Heart left ventricle (tissue), 13 donors: ENCODE measurements around the gene PTBP3.
"Not testable (repeated sequence)": the region's sequence is repeated elsewhere in the genome, so short reads cannot be mapped to it uniquely, and the experiment has no call there.

Experiments used
- POLR2A ChIP-seq, 2 donors: fragments of 450-650 bp; IDR thresholded peaks; one replicate each; pipeline ENCODE4 v1.6.1; 2017; ENCODE audit warnings: antibody characterized with exemption in 2 of 2, mild to moderate bottlenecking in 2 of 2, moderate library complexity in 2 of 2
- TF ChIP-seq, protein P1 (sequence below), 12 donors: fragments of 200-600 bp; sonication (generic) in 4 of 12; IDR thresholded peaks; one replicate each; pipeline versions ENCODE4 v1.5.0 to v1.8.0; 2018 to 2022; ENCODE audit warnings: antibody characterized with exemption in 12 of 12, mild to moderate bottlenecking in 5 of 12
- donor health status: ischemic (EF 13 %, LVEDD 7.1; RV severe dilation, severe dysfunction).
- donor health status: DM: no; HTN: yes; CAD: no.
- donor health status: DM: no; HTN: no; CAD: no.
- donor health status: ischemic (EF 25% LVEDD 6.9; RV normal size, moderate dysfunction).
- donor health status: ischemic (EF 25% LVEDD 5.7; RV mildly dilated, moderate dysfunction).
- donor health status: ischemic (EF 35%, LVEDD 5.7; RV mildly dilated, moderate dysfunction).
- donor health status: nonischemic (EF 11% LVEDD 7.7; RV severe dilation, severe dysfunction).
- donor health status: DM: yes; HTN: yes; CAD: no.
- donor health status: PGD.
- donor health status: ischemic (EF 29% LVEDD 5.4; RV normal size, mild dysfunction).
- donor health status: nonischemic (EF 23%, LVEDD 6.1; RV moderate dilation, normal function).

DNA sequence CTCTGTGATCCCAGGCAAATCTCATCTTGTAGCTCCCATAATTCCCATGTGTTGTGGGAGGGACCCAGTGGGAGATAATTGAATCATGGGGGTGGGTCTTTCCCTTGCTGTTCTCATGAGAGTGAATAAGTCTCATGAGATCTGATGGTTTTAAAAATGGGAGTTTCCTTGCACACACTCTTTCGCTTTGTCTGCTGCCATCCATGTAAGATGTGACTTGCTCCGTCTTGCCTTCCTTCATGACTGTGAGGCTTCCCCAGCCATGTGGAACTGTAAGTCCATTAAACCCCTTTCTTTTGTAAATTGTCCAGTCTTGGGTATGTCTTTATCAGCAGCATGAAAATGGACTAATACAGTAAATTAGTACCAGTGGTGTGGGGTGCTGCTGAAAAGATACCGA is 31.8 kb upstream of the PTBP3 start:
- not testable (repeated sequence) for TF ChIP-seq POLR2A (IDR thresholded peaks at IDR 0.05)
- TF ChIP-seq, protein P1, sequence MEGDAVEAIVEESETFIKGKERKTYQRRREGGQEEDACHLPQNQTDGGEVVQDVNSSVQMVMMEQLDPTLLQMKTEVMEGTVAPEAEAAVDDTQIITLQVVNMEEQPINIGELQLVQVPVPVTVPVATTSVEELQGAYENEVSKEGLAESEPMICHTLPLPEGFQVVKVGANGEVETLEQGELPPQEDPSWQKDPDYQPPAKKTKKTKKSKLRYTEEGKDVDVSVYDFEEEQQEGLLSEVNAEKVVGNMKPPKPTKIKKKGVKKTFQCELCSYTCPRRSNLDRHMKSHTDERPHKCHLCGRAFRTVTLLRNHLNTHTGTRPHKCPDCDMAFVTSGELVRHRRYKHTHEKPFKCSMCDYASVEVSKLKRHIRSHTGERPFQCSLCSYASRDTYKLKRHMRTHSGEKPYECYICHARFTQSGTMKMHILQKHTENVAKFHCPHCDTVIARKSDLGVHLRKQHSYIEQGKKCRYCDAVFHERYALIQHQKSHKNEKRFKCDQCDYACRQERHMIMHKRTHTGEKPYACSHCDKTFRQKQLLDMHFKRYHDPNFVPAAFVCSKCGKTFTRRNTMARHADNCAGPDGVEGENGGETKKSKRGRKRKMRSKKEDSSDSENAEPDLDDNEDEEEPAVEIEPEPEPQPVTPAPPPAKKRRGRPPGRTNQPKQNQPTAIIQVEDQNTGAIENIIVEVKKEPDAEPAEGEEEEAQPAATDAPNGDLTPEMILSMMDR (IDR thresholded peaks at IDR 0.05) = not testable (repeated sequence)
